Sciatic nerve (tissue), 2 donors: Measurements from ENCODE around the gene FRAS1. TPM values are rescaled to one million over a fixed set of nuclear protein-coding genes. Genes with fewer than 3 reads are reported as not detected.

Source experiments
- ATAC-seq: fragments of 200-7000 bp; cut with Tn5 transposase; one replicate; pipeline ENCODE4 v1.9.1; 2020; ENCODE audit warnings: mild to moderate bottlenecking, moderate library complexity
- DNase-seq: peaks from one replicate; pipeline ENCODE4 v3.0.0-alpha.2; 2020; ENCODE audit warnings: low spot score
- intact Hi-C: fragments of 100-400 bp; cut with DNase I; formaldehyde crosslinking; loops from one replicate; pipeline ENCODE4 v1.14.2; 2022
- total RNA-seq: library from RNA; stranded (reverse); fragmentation: NEBNext Ultra II Directional; extraction: Animal tissue kit (Norgen Biotek cat#: 25700); gene quantifications from one replicate; pipeline ENCODE4 v1.2.1, GENCODE V29; 2021
- donor health status: DM: no; HTN: no; CAD: no.
- donor health status: DM: no; HTN: no; CAD: no.

The FRAS1 gene
- total RNA-seq, 1 donor from 2014 or later, result 9.7 TPM

DNA sequence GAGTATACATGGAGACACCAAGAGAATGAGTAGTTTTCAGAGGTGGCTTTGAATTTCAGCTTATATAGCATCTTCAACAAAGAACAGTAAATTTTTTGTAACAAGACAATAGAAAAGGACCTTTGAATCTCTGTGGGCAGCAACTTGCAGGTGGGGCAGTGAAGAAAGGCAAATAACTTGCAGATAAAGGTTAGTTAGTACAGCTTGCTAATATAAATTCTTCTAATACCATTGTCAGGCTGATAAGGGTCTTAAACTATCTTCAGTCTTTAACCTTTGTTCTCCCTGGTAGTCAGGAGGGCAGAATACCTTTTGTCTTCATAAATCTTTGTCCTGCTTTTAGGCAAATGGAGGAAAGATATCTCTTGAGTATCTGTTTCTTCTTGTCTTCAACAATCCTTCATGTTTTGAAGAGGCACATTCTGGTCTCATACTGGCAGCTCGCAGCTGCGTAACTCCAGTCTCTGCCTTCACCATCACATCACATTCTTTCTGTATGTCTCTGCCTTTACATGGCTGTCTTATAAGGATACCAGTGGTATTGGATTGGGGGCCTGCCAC, 510.5 kb downstream of the FRAS1 start:
- DNase-seq (no peak), ATAC-seq (no peak)
- intact Hi-C loops, result no loop called here

DNA sequence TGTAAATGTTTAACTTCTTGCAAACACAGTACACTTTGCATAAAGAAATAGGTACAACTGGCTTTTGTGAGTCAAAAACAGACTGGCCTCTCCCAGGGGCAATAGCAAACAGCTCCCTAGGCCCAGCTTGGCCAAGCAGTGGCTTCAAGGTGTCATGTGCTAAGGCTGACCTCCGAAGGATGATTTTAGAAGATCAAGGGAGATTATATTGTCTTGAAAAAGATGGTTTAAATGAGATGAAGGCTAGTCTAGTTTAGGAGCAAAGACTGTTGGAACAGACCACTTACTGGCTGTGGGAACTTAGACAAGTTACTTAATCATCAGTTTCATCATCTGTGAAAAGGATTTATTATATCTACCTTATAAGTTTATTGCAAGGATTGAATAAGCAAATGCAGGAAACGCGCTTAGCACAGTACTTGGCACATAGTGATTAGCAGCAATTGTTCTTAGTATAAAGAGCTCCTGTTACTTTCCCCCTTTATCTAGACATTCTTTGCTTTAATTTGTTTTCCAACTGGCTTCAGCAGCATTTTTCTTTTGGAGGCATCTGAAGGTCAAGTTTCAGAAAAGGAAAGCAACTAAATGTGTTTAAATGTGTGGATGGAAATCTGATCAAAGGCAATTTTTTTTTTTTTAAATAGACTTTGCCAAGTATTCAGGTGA, 511.6 kb downstream of the FRAS1 start:
- DNase-seq (no peak), ATAC-seq (no peak)
- intact Hi-C loops, result no loop called here

DNA sequence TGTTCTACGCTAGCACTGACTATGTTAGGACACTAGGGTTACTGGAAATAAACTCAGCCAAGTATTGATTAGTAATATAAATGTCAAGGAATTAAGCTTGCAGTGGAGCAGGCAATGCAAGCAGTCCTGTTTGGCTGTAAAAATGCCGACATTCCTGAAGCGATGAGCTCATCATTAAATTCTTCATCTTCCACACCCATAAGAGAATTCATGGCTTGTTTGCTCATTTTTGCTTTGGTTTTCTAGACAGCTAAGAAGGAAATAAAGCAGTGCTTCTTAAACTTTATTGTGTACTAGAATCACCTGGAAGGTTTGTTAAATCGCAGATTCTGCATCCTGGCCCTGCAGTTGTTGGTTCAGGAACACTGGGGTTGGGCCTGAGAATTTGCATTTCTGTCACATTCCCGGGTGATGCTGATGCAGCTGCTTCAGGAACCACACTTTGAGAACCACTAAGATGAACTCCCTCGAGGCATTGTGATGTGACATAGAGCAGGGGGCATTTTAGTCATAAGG, 512.2 kb downstream of the FRAS1 start:
- DNase-seq, result no peak
- intact Hi-C loops, result no loop called here
- ATAC-seq, result peak; percentile 52

DNA sequence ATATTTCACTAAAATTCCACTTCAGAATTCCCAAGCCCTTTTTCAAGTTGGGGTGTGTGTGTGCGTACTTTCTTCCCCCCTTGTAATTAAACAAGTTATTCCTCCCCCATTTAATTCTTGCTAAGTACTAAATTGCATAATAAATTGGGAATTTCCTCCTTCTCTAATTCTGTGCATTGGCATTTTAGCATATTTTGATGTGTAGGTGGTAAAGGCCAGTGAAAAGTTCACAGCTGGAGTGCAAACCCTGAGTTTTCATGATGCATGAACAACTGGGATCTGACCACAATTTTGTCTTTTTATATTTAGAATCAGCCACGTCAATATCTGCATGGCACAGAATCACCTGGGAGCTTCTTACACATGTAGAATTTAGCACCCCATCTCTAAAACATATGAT, 513.0 kb downstream of the FRAS1 start:
- intact Hi-C loops, result no loop called here
- DNase-seq (no peak), ATAC-seq (no peak)

DNA sequence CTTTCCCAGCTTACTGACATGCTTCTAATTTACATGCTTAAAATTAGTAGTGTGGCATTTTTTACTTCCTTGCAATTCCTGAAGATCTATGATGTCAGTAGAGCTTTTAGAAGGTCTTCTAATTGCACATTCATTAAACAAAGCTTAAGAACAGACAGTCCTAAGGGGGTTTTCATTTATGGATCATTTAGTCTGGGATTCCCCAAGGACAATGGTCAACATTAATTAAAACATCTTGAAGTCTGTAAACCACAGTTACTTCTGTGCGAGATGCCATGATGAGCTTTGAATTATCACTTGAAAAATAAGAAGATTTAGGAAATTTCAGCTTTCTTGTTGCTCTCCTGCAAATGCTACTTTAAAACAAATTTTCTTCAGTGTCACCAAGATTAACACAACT, 514.7 kb downstream of the FRAS1 start:
- intact Hi-C loops, result no loop called here
- DNase-seq, result no peak
- no peak for ATAC-seq

DNA sequence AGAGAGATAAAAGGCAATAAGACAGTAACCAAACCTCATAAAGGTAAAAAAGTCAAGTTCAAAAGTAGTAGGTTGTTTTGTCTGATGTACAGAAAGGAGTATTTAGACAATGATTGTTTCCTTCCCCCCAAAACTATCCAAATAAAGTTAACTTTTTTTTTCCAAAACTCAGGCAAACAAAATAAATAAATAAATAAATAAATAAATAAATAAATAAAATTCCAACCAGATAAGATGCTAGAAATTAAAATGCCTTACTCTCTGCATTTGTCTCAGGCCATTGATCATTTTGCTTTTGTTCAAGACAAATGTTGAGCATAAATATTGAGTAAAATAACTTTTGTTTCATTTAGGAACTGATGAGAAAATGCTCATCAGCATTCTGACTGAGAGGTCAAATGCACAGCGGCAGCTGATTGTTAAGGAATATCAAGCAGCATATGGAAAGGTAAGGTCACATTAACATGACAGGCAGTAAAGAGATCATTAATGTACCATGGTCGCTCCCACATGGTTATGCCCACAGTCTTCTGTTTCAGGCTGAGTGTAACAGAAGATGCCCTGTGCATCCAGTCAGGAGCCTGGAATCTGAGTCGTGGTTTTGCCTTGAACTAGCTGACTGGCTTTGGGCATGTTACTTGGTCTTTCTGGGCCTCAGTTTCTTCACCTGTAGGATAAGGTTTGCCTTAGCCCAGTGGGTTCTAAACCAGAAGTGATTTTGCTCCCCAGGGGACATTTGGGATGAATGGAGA, 521.7 kb downstream of the FRAS1 start:
- intact Hi-C loops, result no loop called here
- DNase-seq (no peak), ATAC-seq (no peak)

DNA sequence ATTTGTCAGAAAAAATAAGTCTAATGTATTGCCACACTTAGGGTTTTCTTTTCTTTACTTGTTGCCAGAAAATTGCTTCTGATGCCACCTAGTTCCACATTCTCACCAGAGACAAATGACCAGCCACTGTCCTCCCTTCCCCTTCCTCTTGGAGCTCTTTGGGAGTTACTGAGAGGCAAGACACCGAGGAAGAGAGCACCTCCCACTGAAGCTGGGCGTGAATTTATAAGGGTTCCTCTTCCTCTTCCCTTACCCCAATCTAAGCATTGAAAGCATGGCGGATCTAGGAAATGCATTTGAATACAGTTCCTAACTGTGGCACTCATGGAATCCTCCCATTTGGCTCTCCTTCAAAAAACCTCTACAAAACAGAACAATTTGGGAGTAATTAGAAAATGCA, 524.5 kb downstream of the FRAS1 start:
- no peak for DNase-seq
- intact Hi-C loops, result no loop called here
- peak; percentile 39 for ATAC-seq

DNA sequence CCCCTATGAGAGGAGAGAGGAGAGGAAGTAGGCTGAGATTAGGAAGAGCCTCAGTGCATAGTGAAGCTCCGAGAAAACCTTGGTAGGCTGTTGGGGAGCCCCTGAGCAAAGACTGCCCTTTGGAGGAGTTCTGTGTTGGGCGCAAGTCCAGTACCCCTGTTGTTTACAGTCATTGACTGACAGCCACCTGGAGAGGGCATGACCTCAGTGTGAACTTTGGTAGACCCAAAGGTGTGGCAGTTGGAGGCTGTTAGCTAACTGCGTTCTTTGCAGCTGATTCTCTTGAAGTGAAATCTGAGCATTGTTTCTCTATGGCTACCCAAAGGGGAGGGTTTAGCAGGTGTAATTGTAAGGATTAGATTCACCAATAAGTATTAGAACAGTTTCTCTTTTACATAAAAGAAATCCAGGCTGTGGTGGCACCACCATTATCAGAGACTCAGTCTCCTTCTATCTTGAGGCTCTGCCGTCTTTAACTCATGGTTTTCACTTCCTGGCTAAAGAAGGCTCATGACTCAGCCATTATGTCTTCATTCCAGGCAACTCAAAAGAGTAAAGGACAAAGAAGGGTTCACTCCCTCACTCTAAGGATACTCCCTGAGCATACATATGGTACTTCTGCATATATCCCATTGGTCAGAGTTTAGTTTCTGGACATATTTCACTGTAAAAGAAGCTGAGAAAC, 527.9 kb downstream of the FRAS1 start:
- intact Hi-C loops, result no loop called here
- ATAC-seq, result no peak

DNA sequence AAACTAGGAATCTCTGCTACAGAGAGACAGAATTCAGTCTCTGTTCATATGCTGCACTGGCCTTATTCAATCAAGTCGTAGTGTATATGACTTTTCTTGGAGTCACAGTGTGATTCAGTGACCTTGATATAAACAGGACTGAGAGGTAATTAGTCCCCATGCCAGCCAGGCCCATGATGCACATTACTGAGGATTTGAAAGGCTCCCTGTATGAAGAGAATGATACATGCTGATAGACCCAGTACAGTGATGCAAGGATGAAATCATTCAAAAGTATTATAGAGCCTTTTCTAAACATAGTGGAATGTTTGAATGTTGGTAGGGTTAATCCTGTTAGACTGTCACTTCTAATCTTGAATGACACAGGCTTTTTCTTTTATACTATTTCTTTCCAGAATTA, 528.5 kb downstream of the FRAS1 start:
- intact Hi-C loops, result no loop called here
- DNase-seq (no peak), ATAC-seq (no peak)

More for the DNA sequence above, 527.9 kb downstream of the FRAS1 start:
- no peak for DNase-seq

DNA sequence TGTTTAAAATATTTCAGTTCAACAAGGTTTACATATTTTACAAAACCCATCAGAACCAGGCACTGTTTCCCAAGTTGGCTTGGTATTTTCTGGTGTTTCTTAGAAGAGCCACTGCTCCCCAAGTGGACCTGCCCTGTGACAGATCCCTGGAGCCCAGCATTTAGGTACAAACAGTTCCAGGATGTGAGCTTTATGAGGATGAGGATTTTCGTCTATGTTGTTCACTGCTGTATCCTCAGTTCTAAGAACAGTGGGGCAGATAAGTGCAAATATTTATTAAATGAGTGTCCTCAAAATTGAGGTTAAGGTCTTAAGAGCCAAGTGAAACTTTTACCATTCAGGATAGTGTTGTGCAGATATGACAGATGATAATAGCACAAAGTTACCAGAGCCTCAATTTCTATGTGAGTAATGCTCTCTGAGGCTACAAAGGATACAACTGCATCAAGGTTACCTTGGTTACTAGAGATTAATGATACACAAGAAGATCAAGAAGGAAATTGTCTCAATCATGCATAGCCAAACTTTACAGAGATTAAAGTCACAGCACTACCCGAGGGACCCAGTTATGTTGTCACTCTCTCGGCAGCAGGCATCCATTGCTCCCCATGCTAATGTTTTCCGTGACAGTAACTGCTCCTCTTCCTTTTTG, 531.9 kb downstream of the FRAS1 start:
- intact Hi-C loops, result no loop called here
- DNase-seq (no peak), ATAC-seq (peak; percentile 81)

DNA sequence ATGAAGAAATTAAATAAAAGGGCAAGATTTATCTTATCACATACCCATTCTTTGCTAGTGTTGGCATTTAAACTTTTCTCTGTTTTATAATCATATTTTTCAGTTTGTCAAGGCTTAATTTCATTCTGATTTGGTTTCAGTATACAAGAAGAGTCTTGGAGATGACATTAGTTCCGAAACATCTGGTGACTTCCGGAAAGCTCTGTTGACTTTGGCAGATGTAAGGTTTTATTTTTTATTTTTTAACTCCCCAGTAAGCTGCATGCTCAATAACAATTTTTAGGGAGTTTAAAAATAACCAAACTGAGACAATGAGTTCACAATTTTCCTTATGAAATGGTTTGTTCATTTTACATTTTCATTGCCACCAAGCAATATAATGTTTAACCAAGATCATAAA, 534.3 kb downstream of the FRAS1 start:
- ATAC-seq (peak; percentile 54), DNase-seq (no peak)
- intact Hi-C loops, result no loop called here

DNA sequence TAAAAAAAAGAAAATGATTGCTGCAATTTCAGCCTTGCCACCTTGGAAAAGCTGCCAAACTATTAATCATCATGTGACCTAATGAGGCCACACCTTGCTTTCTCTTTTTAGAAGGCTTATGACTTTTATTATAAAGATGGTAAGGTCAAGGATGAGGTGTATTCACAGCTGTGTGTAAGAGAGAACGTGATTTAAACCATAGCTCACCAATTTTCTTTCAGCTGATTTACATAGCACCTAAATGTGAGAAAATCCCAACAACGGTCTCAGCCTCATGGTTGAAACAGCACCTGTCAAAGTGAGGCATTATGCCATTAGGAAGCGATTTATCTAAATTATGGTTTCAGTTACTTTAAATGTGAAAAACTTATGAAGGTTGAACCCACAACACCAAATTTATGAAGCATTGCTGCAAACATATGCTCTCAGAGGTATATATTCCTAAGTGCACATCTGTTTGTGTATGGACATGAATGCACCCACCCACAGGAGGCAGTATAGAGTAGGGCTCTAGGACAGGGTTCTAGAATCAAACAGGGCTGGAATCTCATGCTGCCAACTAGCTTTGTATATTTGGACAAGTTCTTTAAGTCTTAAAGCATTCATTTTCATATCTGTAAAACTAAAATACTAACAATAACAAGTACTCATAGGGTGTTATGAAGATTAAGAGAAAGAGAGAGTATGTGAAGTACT, 535.1 kb downstream of the FRAS1 start:
- ATAC-seq (no peak), DNase-seq (no peak)
- intact Hi-C loops, result no loop called here

Other genes with a start within 250 kb of the FRAS1 start
- 62.5 TPM for gene CNOT6L, start 238.0 kb upstream of the FRAS1 start, total RNA-seq
- gene MRPL1, start 194.5 kb upstream of the FRAS1 start, total RNA-seq, result 24.9 TPM